SK-MEL-5 (cell line): ENCODE results near the gene TRIM17. TPM values are rescaled to one million over a fixed set of nuclear protein-coding genes. Genes with fewer than 3 reads are reported as not detected.
A peak's percentile ranks its signal among the peaks of the same experiment; 100 is the strongest.
"Not testable (repeated sequence)": the region's sequence is repeated elsewhere in the genome, so short reads cannot be mapped to it uniquely, and the experiment has no call there.

Source experiments
- DNase-seq: peaks from one replicate; pipeline ENCODE4 v3.0.0-alpha.2; 2016; ENCODE audit warnings: low read depth, low spot score
- in situ Hi-C: cut with HindIII; loops from 2 replicates; pipeline ENCODE4 v1.10.0; 2016; ENCODE audit warnings: low sequenced_read_pairs, high pct_unique_total_duplicates, low pct_unique_long_range_greater_than_20kb
- total RNA-seq: library from RNA; depleted of rRNA; stranded (reverse); fragments of >200 nt; shearing (Covaris generic); gene quantifications from 2 replicates; pipeline ENCODE4 v1.2.3, GENCODE V29; 2014

TRIM17 gene
- total RNA-seq, 1 experiment from 2014 or later = not detected

- in situ Hi-C loops = no loop called here
- no peak for DNase-seq
These were observed 36.4 kb upstream of the TRIM17 start for GRCh38 chr1:228453022-228453560.

GRCh38 chr1:228452194-228453021 lies 35.7 kb upstream of the TRIM17 start:
- in situ Hi-C loops = no loop called here
- DNase-seq = no peak

DNA sequence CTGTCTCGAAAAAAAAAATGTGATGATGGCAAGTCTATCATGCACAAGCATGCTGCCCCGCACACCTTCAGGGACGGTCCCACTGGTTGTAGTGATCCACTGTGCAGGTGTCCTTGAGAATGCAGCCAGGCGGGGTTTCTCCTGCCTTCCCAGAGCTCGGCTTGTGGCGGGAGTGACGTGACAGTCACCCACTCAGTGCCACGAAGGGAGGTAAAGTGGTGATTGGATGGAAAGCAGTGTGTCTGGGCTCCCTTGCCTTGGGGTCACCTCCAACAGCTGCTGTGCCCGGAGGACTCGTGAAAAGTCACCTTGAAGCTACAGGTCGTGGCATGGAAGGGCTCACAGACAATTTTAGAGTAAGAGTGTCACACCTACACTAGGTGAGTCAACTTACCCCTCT lies 33.5 kb upstream of the TRIM17 start:
- no peak for DNase-seq
- in situ Hi-C loops = no loop called here

DNA sequence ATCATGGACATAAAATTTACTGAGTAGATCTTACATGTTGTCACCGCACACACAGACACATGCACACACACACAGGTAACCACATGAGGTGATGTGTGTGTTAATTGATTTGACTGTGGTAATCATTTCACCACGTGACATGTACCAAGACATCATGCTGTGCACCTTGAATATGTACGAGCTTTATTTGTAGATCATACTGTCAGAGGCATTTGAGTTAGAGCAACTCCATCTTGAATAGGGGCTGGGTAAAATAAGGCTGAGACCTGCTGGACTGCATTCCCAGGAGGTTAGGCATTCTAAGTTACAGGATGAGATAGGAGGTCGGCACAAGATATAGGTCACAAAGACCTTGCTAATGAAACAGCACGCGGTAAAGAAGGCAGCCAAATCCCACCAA lies 31.7 kb upstream of the TRIM17 start:
- in situ Hi-C loops = no loop called here

GRCh38 chr1:228446852-228447251 lies 30.2 kb upstream of the TRIM17 start:
- in situ Hi-C loops = no loop called here
- DNase-seq = no peak

More for the DNA sequence above, 31.7 kb upstream of the TRIM17 start:
- DNase-seq = no peak

- in situ Hi-C loops = no loop called here
- no peak for DNase-seq
These were observed 29.4 kb upstream of the TRIM17 start for GRCh38 chr1:228445843-228446650.

- in situ Hi-C loops = no loop called here
- DNase-seq = no peak
These were observed 28.8 kb upstream of the TRIM17 start for GRCh38 chr1:228445490-228445842.

GRCh38 chr1:228443395-228443794 lies 26.7 kb upstream of the TRIM17 start:
- in situ Hi-C loops = no loop called here
- no peak for DNase-seq

- DNase-seq = no peak
- in situ Hi-C loops = no loop called here
These were observed 24.3 kb upstream of the TRIM17 start for GRCh38 chr1:228440761-228441500.

DNA sequence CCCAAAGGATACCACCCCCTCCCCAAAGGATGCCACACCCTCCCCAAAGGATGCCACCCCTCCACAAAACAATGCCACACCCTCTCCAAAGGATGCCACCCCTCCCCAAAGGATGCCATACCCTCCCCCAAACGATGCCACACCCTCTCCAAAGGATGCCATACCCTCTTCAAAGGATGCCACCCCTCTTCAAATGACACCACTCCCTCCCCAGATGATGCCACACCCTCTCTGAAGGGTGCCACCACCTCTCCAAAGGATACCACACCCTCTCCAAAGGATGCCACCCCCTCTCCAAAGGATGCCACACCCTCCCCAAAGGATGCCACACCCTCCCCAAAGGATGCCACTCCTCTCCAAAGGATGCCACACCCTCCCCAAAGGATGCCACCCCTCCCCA lies 21.6 kb upstream of the TRIM17 start:
- no peak for DNase-seq
- in situ Hi-C loops = no loop called here

DNA sequence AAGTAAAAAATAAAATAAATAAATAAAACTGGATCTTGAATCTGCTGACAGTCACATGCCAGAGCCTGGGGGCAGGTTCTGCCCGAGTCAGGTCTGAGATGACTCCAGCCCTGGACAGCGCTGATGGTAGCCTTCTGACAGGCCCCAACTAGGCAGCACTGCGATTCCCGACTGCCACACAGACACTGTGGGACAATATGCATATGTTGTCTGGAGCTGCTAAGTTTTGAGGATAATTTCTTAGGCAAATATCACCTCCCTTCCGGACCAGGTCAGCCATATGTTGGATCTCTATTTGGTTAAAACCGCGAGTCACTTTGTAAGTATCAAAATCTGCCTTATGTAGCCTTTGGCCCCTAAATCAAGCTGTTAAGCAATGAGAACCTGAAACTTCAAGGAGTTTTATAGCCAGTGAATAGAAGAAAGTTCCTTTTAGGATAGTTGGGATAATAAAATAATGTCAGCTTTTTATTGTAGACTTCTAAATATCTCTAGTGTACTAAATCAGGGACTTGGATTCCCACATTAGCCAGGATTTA lies 20.8 kb upstream of the TRIM17 start:
- in situ Hi-C loops = no loop called here
- no peak for DNase-seq

- in situ Hi-C loops = no loop called here
- DNase-seq = peak; percentile 11
These were observed 18.0 kb upstream of the TRIM17 start for GRCh38 chr1:228434689-228435088.

GRCh38 chr1:228433337-228434053 lies 16.8 kb upstream of the TRIM17 start:
- in situ Hi-C loops, DNase-seq: not testable (repeated sequence)

GRCh38 chr1:228430243-228430642 lies 13.6 kb upstream of the TRIM17 start:
- no peak for DNase-seq
- in situ Hi-C loops = no loop called here

DNA sequence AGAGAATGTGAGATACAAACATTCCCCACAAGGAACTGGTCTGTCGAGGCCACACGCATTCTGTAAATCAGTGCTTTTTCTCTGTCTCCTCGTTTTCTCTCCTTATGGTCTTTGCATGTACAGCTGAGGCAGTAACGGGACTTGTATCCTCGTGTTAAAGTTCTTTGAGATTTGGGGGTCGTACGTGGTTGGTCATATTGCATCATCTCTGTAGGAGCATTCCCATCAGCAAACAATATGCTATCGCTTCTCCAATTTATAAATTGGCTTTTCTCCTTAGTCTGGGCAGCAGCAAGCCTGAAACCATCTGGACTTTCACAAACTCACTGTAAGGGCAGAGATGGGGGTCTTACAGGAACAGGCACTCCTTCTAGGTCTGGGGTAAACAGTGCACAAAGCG lies 13.0 kb upstream of the TRIM17 start:
- DNase-seq = no peak
- in situ Hi-C loops = no loop called here

DNA sequence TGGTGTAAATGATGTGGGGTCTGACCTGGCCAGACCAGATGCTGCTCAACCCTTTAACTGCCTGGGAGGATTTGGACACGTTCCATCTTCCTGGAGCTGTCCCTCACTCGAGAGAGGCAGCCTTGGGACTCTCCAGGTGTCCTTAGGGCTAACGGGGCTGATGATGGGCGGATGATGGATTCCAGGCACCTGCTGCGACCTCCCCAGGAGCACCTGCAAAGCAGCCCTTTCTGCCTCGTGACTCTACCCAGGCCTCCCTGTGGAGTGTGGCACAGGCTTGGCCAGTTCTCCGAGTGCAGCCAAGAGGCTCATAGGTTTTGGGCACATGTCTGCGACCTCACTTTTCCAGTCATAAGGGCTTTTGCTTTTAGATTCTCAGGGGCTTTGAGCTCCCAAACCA lies 12.3 kb upstream of the TRIM17 start:
- in situ Hi-C loops = no loop called here
- no peak for DNase-seq

GRCh38 chr1:228428412-228428811 lies 11.8 kb upstream of the TRIM17 start:
- DNase-seq = no peak
- in situ Hi-C loops = no loop called here
